ENCODE results near the gene TATDN3.
"Not testable (repeated sequence)": the region's sequence is repeated elsewhere in the genome, so short reads cannot be mapped to it uniquely, and the experiment has no call there.

TATDN3 gene

DNA sequence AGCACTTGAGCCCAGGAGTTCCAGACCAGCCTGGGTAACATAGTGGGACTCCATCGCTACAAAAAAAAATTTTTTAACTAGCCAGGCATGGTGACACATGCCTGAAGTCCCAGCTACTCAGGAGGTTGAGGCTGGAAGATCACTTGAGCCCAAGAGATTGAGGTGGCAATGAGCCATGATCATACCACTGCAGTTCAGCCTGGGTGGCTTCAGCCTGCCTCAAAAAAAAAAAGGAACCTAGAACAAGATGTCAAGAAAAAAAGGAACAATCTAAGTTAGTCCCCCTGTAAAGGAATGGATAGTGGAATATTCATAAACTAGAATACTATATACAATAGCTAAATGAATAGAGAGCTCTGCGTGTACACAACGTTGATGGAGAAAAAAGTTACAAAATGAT lies 14.5 kb upstream of the TATDN3 start:
- no peak overlapping the region for H3K27ac ChIP-seq
- no peak for TF ChIP-seq CTCF (conservative IDR thresholded peaks at IDR 0.05)

DNA sequence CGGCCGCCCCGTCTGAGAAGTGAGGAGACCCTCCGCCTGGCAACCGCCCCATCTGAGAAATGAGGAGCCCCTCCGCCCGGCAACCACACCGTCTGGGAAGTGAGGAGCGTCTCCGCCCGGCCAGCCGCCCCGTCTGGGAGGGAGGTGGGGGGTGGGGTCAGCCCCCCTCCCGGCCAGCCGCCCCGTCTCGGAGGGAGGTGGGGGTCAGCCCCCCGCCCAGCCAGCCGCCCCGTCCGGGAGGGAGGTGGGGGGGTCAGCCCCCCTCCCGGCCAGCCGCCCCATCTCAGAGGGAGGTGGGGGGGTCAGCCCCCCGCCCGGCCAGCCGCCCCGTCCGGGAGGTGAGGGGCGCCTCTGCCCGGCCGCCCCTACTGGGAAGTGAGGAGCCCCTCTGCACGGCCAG lies 12.6 kb upstream of the TATDN3 start:
- not testable (repeated sequence) for H3K27ac ChIP-seq

DNA sequence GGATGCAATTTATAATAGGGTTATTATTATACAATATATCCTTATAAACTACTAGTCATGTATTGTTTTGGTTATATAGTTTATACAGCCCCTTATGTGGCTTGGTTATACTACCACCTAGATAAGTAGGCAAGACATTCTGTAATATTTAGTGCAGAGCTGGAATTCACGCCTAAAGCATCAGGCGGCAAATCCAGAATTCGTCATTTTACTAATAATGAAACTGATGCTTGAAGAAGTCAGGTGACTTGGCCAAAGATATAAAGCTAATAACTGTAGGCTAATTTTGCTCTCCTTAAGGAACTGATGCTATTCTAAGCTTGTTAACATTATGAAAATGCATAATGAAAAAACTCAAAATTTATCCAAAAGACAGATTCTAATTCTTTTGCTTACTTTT lies 10.9 kb upstream of the TATDN3 start:
- no peak for TF ChIP-seq CTCF (conservative IDR thresholded peaks at IDR 0.05)
- no peak overlapping the region for H3K27ac ChIP-seq

- no peak overlapping the region for H3K27ac ChIP-seq
- no peak for TF ChIP-seq CTCF (conservative IDR thresholded peaks at IDR 0.05)
Observed at GRCh38 chr1:212781225-212781624, 10.5 kb upstream of the TATDN3 start.

GRCh38 chr1:212782422-212783154 lies 9.1 kb upstream of the TATDN3 start:
- peak; percentile 75 for TF ChIP-seq CTCF (conservative IDR thresholded peaks at IDR 0.05)
- H3K27ac ChIP-seq, result no peak overlapping the region

DNA sequence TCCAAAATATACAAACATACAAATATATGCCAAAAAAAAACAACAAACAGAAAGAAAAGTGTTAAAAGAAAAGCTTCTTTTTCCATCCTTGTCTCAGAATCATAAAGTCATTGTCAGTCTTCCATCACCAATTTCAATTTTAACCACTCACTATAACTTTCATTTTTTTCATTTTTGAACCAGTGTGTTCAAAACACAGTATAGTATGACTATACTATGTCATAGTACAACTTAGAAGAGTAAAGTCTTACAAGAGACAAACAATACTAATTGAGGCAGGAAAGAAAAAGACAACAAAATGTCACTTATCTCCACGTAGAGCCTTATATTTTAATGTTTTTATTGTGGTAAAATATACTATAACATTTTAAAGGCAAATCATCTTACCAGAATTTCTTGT lies 7.7 kb upstream of the TATDN3 start:
- TF ChIP-seq CTCF (conservative IDR thresholded peaks at IDR 0.05), result no peak
- H3K27ac ChIP-seq, result no peak overlapping the region

DNA sequence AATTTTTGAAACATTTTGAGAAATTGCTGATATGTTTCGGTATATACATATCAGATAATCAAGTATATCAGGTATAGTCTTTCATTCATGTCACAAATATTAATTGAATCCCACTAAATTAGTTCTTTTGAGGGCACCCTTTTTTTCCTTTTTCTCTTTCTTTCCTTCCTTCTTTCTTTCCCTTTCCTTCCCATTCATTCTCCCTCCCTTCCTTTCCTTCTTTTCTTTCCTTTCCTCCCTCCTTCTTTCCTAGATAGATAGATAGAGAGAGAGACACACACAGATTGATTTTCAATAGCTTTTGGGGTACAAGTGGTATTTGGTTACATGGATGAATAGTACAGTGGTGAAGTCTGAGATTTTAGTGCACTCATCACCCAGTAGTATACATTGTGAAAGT lies 5.8 kb upstream of the TATDN3 start:
- no peak overlapping the region for H3K27ac ChIP-seq
- no peak for TF ChIP-seq CTCF (conservative IDR thresholded peaks at IDR 0.05)

DNA sequence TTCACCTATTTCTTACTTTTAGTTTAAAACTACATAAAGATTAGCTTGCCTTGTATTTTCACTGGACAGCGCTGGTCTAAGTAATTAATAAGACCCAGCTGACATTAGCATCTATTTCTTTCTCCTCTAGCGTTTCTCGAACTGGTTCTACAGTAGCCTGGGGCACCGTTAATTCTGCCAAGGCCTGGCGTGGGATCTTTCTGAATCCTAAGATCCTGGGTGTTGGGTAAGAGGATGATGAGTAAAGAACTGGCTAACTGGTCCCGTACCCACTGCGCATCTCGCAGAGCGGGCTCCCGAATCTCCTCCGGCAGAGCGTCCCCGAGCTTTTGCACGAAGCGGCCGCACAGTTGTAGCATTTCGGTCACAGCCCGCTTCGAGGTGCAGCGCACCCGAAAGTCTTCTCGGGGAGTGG lies 426 bp upstream of the TATDN3 start:
- no peak for TF ChIP-seq CTCF (conservative IDR thresholded peaks at IDR 0.05)
- peak overlapping the region; percentile 91 for H3K27ac ChIP-seq
